ENCODE data around the gene CGRRF1. TPM values are rescaled to one million over a fixed set of nuclear protein-coding genes. Genes with fewer than 3 reads are reported as not detected.

CGRRF1 gene
- total RNA-seq, 1 experiment from 2014 or later: 14.1 TPM

DNA sequence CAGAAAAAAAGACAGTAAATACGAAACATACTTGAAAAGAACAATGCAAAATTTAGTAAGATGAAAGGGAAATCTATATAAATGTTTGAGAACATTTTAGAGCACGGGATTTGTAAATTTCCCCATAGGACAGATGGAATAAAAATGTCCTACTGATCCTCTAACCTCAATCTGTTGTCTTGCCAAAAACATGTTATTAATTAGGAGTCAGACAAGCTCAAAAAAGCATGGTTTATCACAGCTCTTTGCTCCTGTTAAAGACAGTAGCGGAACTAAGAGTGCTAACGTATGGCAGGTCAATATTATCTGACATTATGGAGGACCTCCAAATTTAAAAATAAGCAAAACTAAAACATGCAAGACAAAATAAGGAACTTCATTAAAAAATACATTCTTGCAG lies 33.8 kb upstream of the CGRRF1 start:
- intact Hi-C loops (cut with micrococcal nuclease; ENCODE audit: unreplicated experiment) (no loop called here), in situ Hi-C loops (cut with HindIII; ENCODE audit: low pct_unique_long_range_greater_than_20kb, low sequenced_read_pairs) (no loop called here)
- Histone ChIP-seq H3K36me3 (ENCODE audit: control insufficient read depth, insufficient read depth, low read length) (peaks cover 7% of the 10 kb centered on the region), H3K4me3 (ENCODE audit: low read depth in 2 of 2, low read length in 2 of 2) (no peak overlapping the region), H3K9me3 (ENCODE audit: control insufficient read depth, insufficient read depth, low read depth, low read length) (no peaks in the 10 kb centered on the region), H3K4me1 (ENCODE audit: control insufficient read depth, insufficient read depth, low read length) (no peaks in the 10 kb centered on the region), H3K27ac (ENCODE audit: low read length) (no peak overlapping the region), H3K27me3 (ENCODE audit: control insufficient read depth, insufficient read depth, low read length) (no peaks in the 10 kb centered on the region)
- no peak for DNase-seq (ENCODE audit: low read depth, low spot score)
- TF ChIP-seq, protein P1, sequence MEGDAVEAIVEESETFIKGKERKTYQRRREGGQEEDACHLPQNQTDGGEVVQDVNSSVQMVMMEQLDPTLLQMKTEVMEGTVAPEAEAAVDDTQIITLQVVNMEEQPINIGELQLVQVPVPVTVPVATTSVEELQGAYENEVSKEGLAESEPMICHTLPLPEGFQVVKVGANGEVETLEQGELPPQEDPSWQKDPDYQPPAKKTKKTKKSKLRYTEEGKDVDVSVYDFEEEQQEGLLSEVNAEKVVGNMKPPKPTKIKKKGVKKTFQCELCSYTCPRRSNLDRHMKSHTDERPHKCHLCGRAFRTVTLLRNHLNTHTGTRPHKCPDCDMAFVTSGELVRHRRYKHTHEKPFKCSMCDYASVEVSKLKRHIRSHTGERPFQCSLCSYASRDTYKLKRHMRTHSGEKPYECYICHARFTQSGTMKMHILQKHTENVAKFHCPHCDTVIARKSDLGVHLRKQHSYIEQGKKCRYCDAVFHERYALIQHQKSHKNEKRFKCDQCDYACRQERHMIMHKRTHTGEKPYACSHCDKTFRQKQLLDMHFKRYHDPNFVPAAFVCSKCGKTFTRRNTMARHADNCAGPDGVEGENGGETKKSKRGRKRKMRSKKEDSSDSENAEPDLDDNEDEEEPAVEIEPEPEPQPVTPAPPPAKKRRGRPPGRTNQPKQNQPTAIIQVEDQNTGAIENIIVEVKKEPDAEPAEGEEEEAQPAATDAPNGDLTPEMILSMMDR (IDR thresholded peaks at IDR 0.05): no peak
- TF ChIP-seq TCF7L2 (IDR thresholded peaks at IDR 0.05; ENCODE audit: low read depth, low read length): no peak
- TF ChIP-seq POLR2AphosphoS5 (IDR thresholded peaks at IDR 0.05; ENCODE audit: low read depth, low read length): no peak
- no peak for TF ChIP-seq SIN3A (IDR thresholded peaks at IDR 0.05; ENCODE audit: borderline replicate concordance, insufficient read depth, low read depth, low read length)
- TF ChIP-seq, protein P2, sequence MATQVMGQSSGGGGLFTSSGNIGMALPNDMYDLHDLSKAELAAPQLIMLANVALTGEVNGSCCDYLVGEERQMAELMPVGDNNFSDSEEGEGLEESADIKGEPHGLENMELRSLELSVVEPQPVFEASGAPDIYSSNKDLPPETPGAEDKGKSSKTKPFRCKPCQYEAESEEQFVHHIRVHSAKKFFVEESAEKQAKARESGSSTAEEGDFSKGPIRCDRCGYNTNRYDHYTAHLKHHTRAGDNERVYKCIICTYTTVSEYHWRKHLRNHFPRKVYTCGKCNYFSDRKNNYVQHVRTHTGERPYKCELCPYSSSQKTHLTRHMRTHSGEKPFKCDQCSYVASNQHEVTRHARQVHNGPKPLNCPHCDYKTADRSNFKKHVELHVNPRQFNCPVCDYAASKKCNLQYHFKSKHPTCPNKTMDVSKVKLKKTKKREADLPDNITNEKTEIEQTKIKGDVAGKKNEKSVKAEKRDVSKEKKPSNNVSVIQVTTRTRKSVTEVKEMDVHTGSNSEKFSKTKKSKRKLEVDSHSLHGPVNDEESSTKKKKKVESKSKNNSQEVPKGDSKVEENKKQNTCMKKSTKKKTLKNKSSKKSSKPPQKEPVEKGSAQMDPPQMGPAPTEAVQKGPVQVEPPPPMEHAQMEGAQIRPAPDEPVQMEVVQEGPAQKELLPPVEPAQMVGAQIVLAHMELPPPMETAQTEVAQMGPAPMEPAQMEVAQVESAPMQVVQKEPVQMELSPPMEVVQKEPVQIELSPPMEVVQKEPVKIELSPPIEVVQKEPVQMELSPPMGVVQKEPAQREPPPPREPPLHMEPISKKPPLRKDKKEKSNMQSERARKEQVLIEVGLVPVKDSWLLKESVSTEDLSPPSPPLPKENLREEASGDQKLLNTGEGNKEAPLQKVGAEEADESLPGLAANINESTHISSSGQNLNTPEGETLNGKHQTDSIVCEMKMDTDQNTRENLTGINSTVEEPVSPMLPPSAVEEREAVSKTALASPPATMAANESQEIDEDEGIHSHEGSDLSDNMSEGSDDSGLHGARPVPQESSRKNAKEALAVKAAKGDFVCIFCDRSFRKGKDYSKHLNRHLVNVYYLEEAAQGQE (IDR thresholded peaks at IDR 0.05; ENCODE audit: insufficient read depth in 1 of 2, low read depth in 2 of 2, low read length in 1 of 2): no peak
- BruUV-seq (replicated peaks): no TSS peak
- POLR2A ChIA-PET: no interaction called here
- CTCF ChIA-PET: no interaction called here
- no peak for ATAC-seq

DNA sequence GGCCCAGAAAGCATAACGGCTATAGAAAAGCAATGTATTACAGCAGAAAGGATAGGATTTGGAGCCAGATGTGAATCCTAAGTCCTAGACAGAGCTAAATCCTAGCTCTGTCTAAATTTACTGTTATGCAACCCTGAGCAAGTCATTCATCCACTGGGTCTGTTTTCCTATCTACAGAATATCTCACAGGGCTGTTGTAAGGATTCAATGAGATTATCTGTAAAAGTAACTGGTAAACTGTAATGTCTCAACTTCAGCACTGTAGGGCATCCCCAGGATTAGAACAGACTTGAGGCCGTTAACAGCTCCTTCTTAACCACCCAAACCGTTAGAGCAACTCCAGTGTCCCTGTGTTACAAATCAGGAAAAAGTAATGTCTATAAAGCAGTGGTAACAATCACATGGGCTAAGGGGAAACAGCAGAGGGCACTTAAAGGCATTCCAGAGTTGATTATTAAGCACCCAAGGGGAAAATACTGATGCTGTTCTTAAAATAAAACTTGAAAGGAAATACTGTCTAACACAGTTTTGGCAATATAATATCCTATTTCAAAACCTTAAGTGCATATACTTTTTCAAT lies 31.0 kb upstream of the CGRRF1 start:
- in situ Hi-C loops (cut with HindIII; ENCODE audit: low pct_unique_long_range_greater_than_20kb, low sequenced_read_pairs): no loop called here
- Histone ChIP-seq H3K4me1 (ENCODE audit: control insufficient read depth, insufficient read depth, low read length) (no peaks in the 10 kb centered on the region), H3K9me3 (ENCODE audit: control insufficient read depth, insufficient read depth, low read depth, low read length) (no peaks in the 10 kb centered on the region), H3K4me3 (ENCODE audit: low read depth in 2 of 2, low read length in 2 of 2) (no peak overlapping the region), H3K36me3 (ENCODE audit: control insufficient read depth, insufficient read depth, low read length) (peaks cover 17% of the 10 kb centered on the region), H3K27ac (ENCODE audit: low read length) (no peak overlapping the region), H3K27me3 (ENCODE audit: control insufficient read depth, insufficient read depth, low read length) (no peaks in the 10 kb centered on the region)
- POLR2A ChIA-PET: no interaction called here
- no peak for DNase-seq (ENCODE audit: low read depth, low spot score)
- CTCF ChIA-PET: no interaction called here
- TF ChIP-seq, protein P1 (IDR thresholded peaks at IDR 0.05): no peak
- intact Hi-C loops (cut with micrococcal nuclease; ENCODE audit: unreplicated experiment): no loop called here
- no peak for ATAC-seq
- no TSS peak for BruUV-seq (replicated peaks)

Measured in Panc1 (cell line).